H9 (cell line): Measurements from ENCODE around the gene ERF. TPM values are rescaled to one million over a fixed set of nuclear protein-coding genes. Genes with fewer than 3 reads are reported as not detected.

Experiments
- DNase-seq: peaks from one replicate; pipeline ENCODE4 v3.0.0-alpha.2; 2017
- H2AFZ ChIP-seq: one replicate; pipeline ENCODE4 v1.6.1; 2013; ENCODE audit warnings: mild to moderate bottlenecking, low read length, control low read depth, moderate library complexity
- H2AK5ac ChIP-seq: 2 replicates; pipeline ENCODE4 v1.6.1; 2013; ENCODE audit warnings: low read length, control low read depth, mixed read lengths; ENCODE audit not compliant: insufficient read length
- H2BK120ac ChIP-seq: one replicate; pipeline ENCODE4 v1.6.1; 2013; ENCODE audit warnings: low read depth, mild to moderate bottlenecking, low read length, control low read depth, inconsistent platforms; ENCODE audit not compliant: poor library complexity, severe bottlenecking
- H2BK12ac ChIP-seq: 2 replicates; pipeline ENCODE4 v1.6.1; 2013; ENCODE audit warnings: low read length, control low read depth, mixed read lengths, low read depth; ENCODE audit not compliant: insufficient read length
- H2BK15ac ChIP-seq: 2 replicates; pipeline ENCODE4 v1.6.1; 2013; ENCODE audit warnings: low read depth, low read length, control low read depth
- H2BK20ac ChIP-seq: one replicate; pipeline ENCODE4 v1.6.1; 2013; ENCODE audit warnings: low read depth, mild to moderate bottlenecking, low read length, control low read depth, inconsistent platforms; ENCODE audit not compliant: poor library complexity, severe bottlenecking
- H2BK5ac ChIP-seq: 2 replicates; pipeline ENCODE4 v1.6.1; 2013; ENCODE audit warnings: low read length, control low read depth, mixed read lengths; ENCODE audit not compliant: insufficient read length
- H3K14ac ChIP-seq: 2 replicates; pipeline ENCODE4 v1.6.1; 2013; ENCODE audit warnings: low read length, control low read depth; ENCODE audit not compliant: insufficient read depth
- H3K18ac ChIP-seq: 2 replicates; pipeline ENCODE4 v1.6.1; 2013; ENCODE audit warnings: low read depth, mild to moderate bottlenecking, mixed read lengths, low read length, control low read depth; ENCODE audit not compliant: insufficient read length
- H3K23ac ChIP-seq: 2 replicates; pipeline ENCODE4 v1.6.1; 2013; ENCODE audit warnings: low read length, control low read depth, mixed read lengths, low read depth; ENCODE audit not compliant: insufficient read length
- H3K23me2 ChIP-seq: 2 replicates; pipeline ENCODE4 v1.6.1; 2013; ENCODE audit warnings: low read depth, mild to moderate bottlenecking, mixed read lengths, low read length, control low read depth; ENCODE audit not compliant: insufficient read length, poor library complexity, severe bottlenecking
- H3K27ac ChIP-seq: 2 replicates; pipeline ENCODE4 v1.5.1; 2013; ENCODE audit warnings: low read length, control low read depth, mixed read lengths, low read depth; ENCODE audit not compliant: insufficient read length
- H3K27me3 ChIP-seq: 2 replicates; pipeline ENCODE4 v1.6.1; 2013; ENCODE audit warnings: low read length, control low read depth, inconsistent platforms; ENCODE audit not compliant: insufficient read depth
- H3K4ac ChIP-seq: 2 replicates; pipeline ENCODE4 v1.6.1; 2013; ENCODE audit warnings: low read depth, mild to moderate bottlenecking, control low read depth, inconsistent platforms, low read length, moderate library complexity
- H3K4me1 ChIP-seq: 2 replicates; pipeline ENCODE4 v1.6.1; 2013; ENCODE audit warnings: low read length, control low read depth, inconsistent platforms; ENCODE audit not compliant: insufficient read depth
- H3K4me2 ChIP-seq: 2 replicates; pipeline ENCODE4 v1.6.1; 2013; ENCODE audit warnings: low read length, control low read depth, mixed read lengths; ENCODE audit not compliant: insufficient read length, insufficient read depth
- H3K56ac ChIP-seq: 2 replicates; pipeline ENCODE4 v1.6.1; 2013; ENCODE audit warnings: low read depth, mild to moderate bottlenecking, mixed read lengths, low read length, control low read depth; ENCODE audit not compliant: insufficient read length
- H3K79me1 ChIP-seq: 2 replicates; pipeline ENCODE4 v1.6.1; 2013; ENCODE audit warnings: low read depth, mild to moderate bottlenecking, moderate library complexity, low read length, control low read depth, inconsistent platforms; ENCODE audit not compliant: insufficient read depth, poor library complexity, severe bottlenecking
- H3K79me2 ChIP-seq: 2 replicates; pipeline ENCODE4 v1.6.1; 2013; ENCODE audit warnings: low read length, control low read depth, inconsistent platforms; ENCODE audit not compliant: insufficient read depth
- H3K9ac ChIP-seq: 2 replicates; pipeline ENCODE4 v1.6.1; 2013; ENCODE audit warnings: low read length, control low read depth, mixed read lengths; ENCODE audit not compliant: insufficient read length; ENCODE audit errors: extremely low read depth
- H3K9me3 ChIP-seq: one replicate; pipeline ENCODE4 v1.6.1; 2013; ENCODE audit warnings: low read depth, low read length, inconsistent platforms; ENCODE audit not compliant: control insufficient read depth
- H3T11ph ChIP-seq: one replicate; pipeline ENCODE4 v1.6.1; 2013; ENCODE audit warnings: mild to moderate bottlenecking, low read length, control low read depth, inconsistent platforms
- H4K20me1 ChIP-seq: one replicate; pipeline ENCODE4 v1.6.1; 2013; ENCODE audit not compliant: control insufficient read depth, insufficient read length, insufficient read depth
- H4K5ac ChIP-seq: 2 replicates; pipeline ENCODE4 v1.6.1; 2013; ENCODE audit warnings: low read depth, mild to moderate bottlenecking, mixed read lengths, low read length, control low read depth; ENCODE audit not compliant: insufficient read length
- H4K8ac ChIP-seq: replicated peaks from 2 replicates; pipeline ENCODE4 v1.6.1; 2013; ENCODE audit warnings: low read length, control low read depth, mixed read lengths, low read depth; ENCODE audit not compliant: insufficient read length
- H4K91ac ChIP-seq: 2 replicates; pipeline ENCODE4 v1.6.1; 2013; ENCODE audit warnings: low read depth, mild to moderate bottlenecking, moderate library complexity, mixed read lengths, low read length, control low read depth; ENCODE audit not compliant: insufficient read length
- H3K27ac Mint-ChIP-seq, 3 experiments: 2 replicates in 2 of 3; 3 replicates in 1 of 3; pipeline ENCODE4 v1.8.0; 2020 to 2021; ENCODE audit warnings: mixed read lengths in 3 of 3, mild to moderate bottlenecking in 1 of 3, moderate library complexity in 1 of 3
- H3K27me3 Mint-ChIP-seq: 2 replicates; pipeline ENCODE4 v1.8.0; 2021; ENCODE audit warnings: low read depth, mild to moderate bottlenecking, moderate library complexity, mixed read lengths
- H3K36me3 Mint-ChIP-seq, 3 experiments: 2 replicates in 2 of 3; 3 replicates in 1 of 3; pipeline ENCODE4 v1.8.0; 2020 to 2021; ENCODE audit warnings: low read depth in 3 of 3, mixed read lengths in 3 of 3; ENCODE audit not compliant: insufficient read depth in 1 of 3
- H3K4me1 Mint-ChIP-seq, 2 experiments: 2 replicates each; pipeline ENCODE4 v1.8.0; 2020; ENCODE audit warnings: mixed read lengths in 2 of 2
- H3K4me3 Mint-ChIP-seq, 2 experiments: 2 replicates in 1 of 2; 3 replicates in 1 of 2; pipeline ENCODE4 v1.8.0; 2020 to 2021; ENCODE audit warnings: mild to moderate bottlenecking in 2 of 2, mixed read lengths in 2 of 2, moderate library complexity in 1 of 2
- H3K9me3 Mint-ChIP-seq, 2 experiments: 2 replicates in 1 of 2; 3 replicates in 1 of 2; pipeline ENCODE4 v1.8.0; 2020; ENCODE audit warnings: mild to moderate bottlenecking in 2 of 2, mixed read lengths in 2 of 2, moderate library complexity in 1 of 2
- CTCF ChIP-seq: fragments of 200-600 bp; sonication (generic); conservative IDR thresholded peaks from 3 replicates; pipeline ENCODE4 v1.8.0; 2021; ENCODE audit warnings: antibody characterized with exemption, mild to moderate bottlenecking
- WGBS: extraction: QIAGEN DNeasy Blood & Tissue Kit; methylation state at CpG from one replicate; pipeline ENCODE4 v1.1.7; 2013; ENCODE audit warnings: missing lambda C conversion rate, low lambda C conversion rate, mixed read lengths; ENCODE audit not compliant: insufficient read length; ENCODE audit errors: extremely low coverage; 5-methylcytosine and 5-hydroxymethylcytosine counted together
- total RNA-seq: library from RNA; stranded (reverse); gene quantifications from 2 replicates; pipeline ENCODE4 v1.2.1, GENCODE V29; 2021

The ERF gene
- total RNA-seq, 1 experiment from 2014 or later = 126 TPM

- Histone ChIP-seq H3K23ac (no peak overlapping the region), H2BK20ac (no peak overlapping the region), H3K27me3 (no peaks in the 10 kb centered on the region), H3K4me1 (no peaks in the 10 kb centered on the region), H3K9me3 (no peaks in the 10 kb centered on the region), H3K18ac (no peak overlapping the region), H2BK12ac (no peak overlapping the region), H2AFZ (no peak overlapping the region), H3K79me1 (peaks cover 3% of the 10 kb centered on the region), H4K5ac (no peak overlapping the region), H3T11ph (no peak overlapping the region), H3K56ac (no peak overlapping the region), H4K91ac (no peak overlapping the region), H3K14ac (no peak overlapping the region), H2BK120ac (no peak overlapping the region), H3K4me2 (peak overlapping the region; percentile 72), H3K27ac (no peak overlapping the region), H3K79me2 (peaks cover 6% of the 10 kb centered on the region; the same call in 1 of the 2 replicates), H2BK5ac (no peak overlapping the region), H3K4ac (no peak overlapping the region), H4K8ac (no peak overlapping the region), H3K23me2 (peaks cover 13% of the 10 kb centered on the region), H2AK5ac (no peak overlapping the region), H2BK15ac (no peak overlapping the region), H3K9ac (peak overlapping the region; percentile 70), H4K20me1 (no peaks in the 10 kb centered on the region)
- no CpG with 5 or more reads among the region's 6 CpGs for WGBS
- TF ChIP-seq CTCF = no peak
- no peak for DNase-seq
- no peaks in the 10 kb centered on the region; a peak in 1 of 5 replicates for H3K9me3 Mint-ChIP-seq
- peaks cover 24 to 40% of the 10 kb centered on the region in 2 experiments for H3K4me1 Mint-ChIP-seq
- peak overlapping the region; percentile 72 to 93 (median 92); a peak in 5 of 7 replicates for H3K27ac Mint-ChIP-seq
- peak overlapping the region; percentile 90 to 99 for H3K4me3 Mint-ChIP-seq
- H3K36me3 Mint-ChIP-seq = peaks cover 17 to 29% (median 27%) of the 10 kb centered on the region in 3 experiments
- no peaks in the 10 kb centered on the region; the same call in none of the 2 replicates for H3K27me3 Mint-ChIP-seq
These were observed 34.2 kb downstream of the ERF start for GRCh38 chr19:42220751-42221097.
